ENCODE results near the gene PCBP4.

PCBP4 gene

DNA sequence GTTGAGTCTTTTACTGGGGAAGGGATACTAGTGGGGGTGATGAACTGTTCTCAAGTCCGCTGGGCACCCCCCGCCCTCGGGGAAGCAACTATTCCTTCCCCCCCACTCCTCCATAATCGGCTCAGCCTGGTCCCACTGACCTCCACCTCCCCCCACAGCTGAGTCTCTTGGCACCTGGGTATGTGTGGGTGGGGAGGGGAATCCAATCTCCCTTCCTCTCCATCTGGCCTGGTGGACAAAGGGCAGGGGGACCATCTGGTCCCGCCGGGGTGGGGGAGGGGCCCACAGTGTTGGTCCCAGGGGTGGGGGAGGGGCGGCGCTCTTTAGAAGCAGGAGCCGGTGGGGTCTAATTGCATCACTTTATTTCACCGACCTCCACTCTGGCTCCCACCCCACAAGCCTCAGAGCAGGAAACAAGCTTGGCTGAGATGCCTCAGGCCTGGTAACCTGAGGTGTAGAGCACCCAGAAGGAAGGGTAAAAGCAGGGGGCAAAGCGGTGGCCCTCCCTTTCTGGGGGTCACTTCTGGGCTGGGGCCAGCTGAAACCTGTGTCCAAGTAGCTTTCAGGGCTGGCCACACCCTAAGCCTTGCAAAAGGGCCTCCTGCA, 1.0 kb upstream of the PCBP4 start:
- ATAC-seq: peak; percentile 44
- TF ChIP-seq ISL1 (CRISPR knock-in tag; IDR thresholded peaks at IDR 0.05) (no peak), CSDC2 (CRISPR knock-in tag; IDR thresholded peaks at IDR 0.05) (no peak), ZC3H10 (CRISPR knock-in tag; IDR thresholded peaks at IDR 0.05) (no peak), ZNF70 (CRISPR knock-in tag; IDR thresholded peaks at IDR 0.05) (peak; percentile 92), TOX (CRISPR knock-in tag; IDR thresholded peaks at IDR 0.05; ENCODE audit: borderline replicate concordance) (no peak)

GRCh38 chr3:51966922-51967383, 301 bp downstream of the PCBP4 start:
- ATAC-seq: peak; percentile 53

DNA sequence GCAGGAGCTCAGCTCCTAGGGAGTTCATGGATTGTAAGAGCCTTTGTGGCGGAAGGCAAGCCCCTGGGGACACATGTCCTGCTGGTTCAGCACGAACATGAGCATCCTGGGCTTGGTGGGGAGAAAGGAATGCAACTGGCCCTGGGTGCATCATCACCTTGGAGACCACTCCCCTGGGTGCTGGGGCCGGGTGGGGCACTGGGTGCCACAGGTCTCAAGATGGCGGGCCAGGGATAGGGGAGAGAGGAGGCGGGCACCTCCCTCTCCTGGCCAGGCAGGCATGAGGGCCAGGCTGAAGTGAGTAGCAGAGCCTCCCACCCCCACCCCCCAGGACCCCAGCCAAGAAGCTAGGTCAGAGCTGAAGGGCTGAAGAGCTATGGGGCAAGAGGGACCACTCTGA, 768 bp downstream of the PCBP4 start:
- ATAC-seq: no peak
- TF ChIP-seq ZFP3 (CRISPR knock-in tag; IDR thresholded peaks at IDR 0.05) (no peak), TCF4 (CRISPR knock-in tag; IDR thresholded peaks at IDR 0.05; ENCODE audit: borderline replicate concordance) (no peak), ZFP30 (CRISPR knock-in tag; IDR thresholded peaks at IDR 0.05) (no peak), ISL1 (CRISPR knock-in tag; IDR thresholded peaks at IDR 0.05) (no peak), RARB (CRISPR knock-in tag; IDR thresholded peaks at IDR 0.05) (no peak), GLIS3 (CRISPR knock-in tag; IDR thresholded peaks at IDR 0.05) (no peak), CSDC2 (CRISPR knock-in tag; IDR thresholded peaks at IDR 0.05) (no peak), ZC3H10 (CRISPR knock-in tag; IDR thresholded peaks at IDR 0.05) (no peak), ESRRG (CRISPR knock-in tag; IDR thresholded peaks at IDR 0.05) (no peak), OSR1 (CRISPR knock-in tag; IDR thresholded peaks at IDR 0.05) (no peak), ZNF565 (CRISPR knock-in tag; conservative IDR thresholded peaks at IDR 0.05; ENCODE audit: low read depth) (no peak), ARNTL (CRISPR knock-in tag; IDR thresholded peaks at IDR 0.05; ENCODE audit: borderline replicate concordance, low read depth) (no peak), TSHZ2 (CRISPR knock-in tag; IDR thresholded peaks at IDR 0.05) (no peak), POU6F1 (CRISPR knock-in tag; IDR thresholded peaks at IDR 0.05; ENCODE audit: borderline replicate concordance, low read depth) (no peak), BACH2 (CRISPR knock-in tag; IDR thresholded peaks at IDR 0.05; ENCODE audit: borderline replicate concordance) (no peak)
- TF ChIP-seq, protein P1, sequence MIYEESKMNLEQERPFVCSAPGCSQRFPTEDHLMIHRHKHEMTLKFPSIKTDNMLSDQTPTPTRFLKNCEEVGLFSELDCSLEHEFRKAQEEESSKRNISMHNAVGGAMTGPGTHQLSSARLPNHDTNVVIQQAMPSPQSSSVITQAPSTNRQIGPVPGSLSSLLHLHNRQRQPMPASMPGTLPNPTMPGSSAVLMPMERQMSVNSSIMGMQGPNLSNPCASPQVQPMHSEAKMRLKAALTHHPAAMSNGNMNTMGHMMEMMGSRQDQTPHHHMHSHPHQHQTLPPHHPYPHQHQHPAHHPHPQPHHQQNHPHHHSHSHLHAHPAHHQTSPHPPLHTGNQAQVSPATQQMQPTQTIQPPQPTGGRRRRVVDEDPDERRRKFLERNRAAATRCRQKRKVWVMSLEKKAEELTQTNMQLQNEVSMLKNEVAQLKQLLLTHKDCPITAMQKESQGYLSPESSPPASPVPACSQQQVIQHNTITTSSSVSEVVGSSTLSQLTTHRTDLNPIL (CRISPR knock-in tag; IDR thresholded peaks at IDR 0.05; ENCODE audit: low read depth): no peak

More at GRCh38 chr3:51966922-51967383, 301 bp downstream of the PCBP4 start:
- TF ChIP-seq ZC3H10 (CRISPR knock-in tag; IDR thresholded peaks at IDR 0.05): no peak
- TF ChIP-seq CSDC2 (CRISPR knock-in tag; IDR thresholded peaks at IDR 0.05): no peak
- TF ChIP-seq OSR1 (CRISPR knock-in tag; IDR thresholded peaks at IDR 0.05): no peak
- TF ChIP-seq PPARA (CRISPR knock-in tag; IDR thresholded peaks at IDR 0.05; ENCODE audit: borderline replicate concordance): no peak
- no peak for TF ChIP-seq GLIS3 (CRISPR knock-in tag; IDR thresholded peaks at IDR 0.05)
- no peak for TF ChIP-seq ZNF70 (CRISPR knock-in tag; IDR thresholded peaks at IDR 0.05)
- TF ChIP-seq SNAI2 (CRISPR knock-in tag; IDR thresholded peaks at IDR 0.05): no peak
- TF ChIP-seq, protein P1 (CRISPR knock-in tag; IDR thresholded peaks at IDR 0.05; ENCODE audit: low read depth): no peak
- TF ChIP-seq, protein P2, sequence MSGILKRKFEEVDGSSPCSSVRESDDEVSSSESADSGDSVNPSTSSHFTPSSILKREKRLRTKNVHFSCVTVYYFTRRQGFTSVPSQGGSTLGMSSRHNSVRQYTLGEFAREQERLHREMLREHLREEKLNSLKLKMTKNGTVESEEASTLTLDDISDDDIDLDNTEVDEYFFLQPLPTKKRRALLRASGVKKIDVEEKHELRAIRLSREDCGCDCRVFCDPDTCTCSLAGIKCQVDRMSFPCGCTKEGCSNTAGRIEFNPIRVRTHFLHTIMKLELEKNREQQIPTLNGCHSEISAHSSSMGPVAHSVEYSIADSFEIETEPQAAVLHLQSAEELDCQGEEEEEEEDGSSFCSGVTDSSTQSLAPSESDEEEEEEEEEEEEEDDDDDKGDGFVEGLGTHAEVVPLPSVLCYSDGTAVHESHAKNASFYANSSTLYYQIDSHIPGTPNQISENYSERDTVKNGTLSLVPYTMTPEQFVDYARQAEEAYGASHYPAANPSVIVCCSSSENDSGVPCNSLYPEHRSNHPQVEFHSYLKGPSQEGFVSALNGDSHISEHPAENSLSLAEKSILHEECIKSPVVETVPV (CRISPR knock-in tag; IDR thresholded peaks at IDR 0.05): no peak
- no peak for TF ChIP-seq ZFP3 (CRISPR knock-in tag; IDR thresholded peaks at IDR 0.05)

Measured in SK-N-SH treated with all-trans-retinoic acid at 6 μM for 48 hours (cell line).